Naive thymus-derived CD4-positive, alpha-beta T cell (primary cell): Measurements from ENCODE around the gene LUC7L3. TPM values are rescaled to one million over a fixed set of nuclear protein-coding genes. Genes with fewer than 3 reads are reported as not detected.
A peak's percentile ranks its signal among the peaks of the same experiment; 100 is the strongest.

Experiments
- ATAC-seq: fragments of 150-1000 bp; cut with Tn5 transposase; 2 replicates; pipeline ENCODE4 v1.10.0; 2021; ENCODE audit warnings: mild to moderate bottlenecking, moderate library complexity
- CTCF ChIA-PET: fragments of 350-600 bp; sonication (Branson Sonifier 250); formaldehyde crosslinking; loops from one replicate; lab custom pipeline; 2021; ENCODE audit warnings: antibody characterized with exemption; lab: Charles Lee
- POLR2A ChIA-PET: fragments of 350-600 bp; sonication (Branson Sonifier 250); formaldehyde crosslinking; loops from one replicate; lab custom pipeline; 2021; ENCODE audit warnings: antibody characterized with exemption, inconsistent platforms; lab: Charles Lee
- DNase-seq, 9 donors: peaks; one replicate each; pipeline versions ENCODE4 v3.0.0 to v3.0.0-alpha.2; 2020 to 2022; ENCODE audit warnings: mixed read lengths in 1 of 9
- H3K27ac ChIP-seq: one replicate; pipeline ENCODE4 v1.7.0; 2013; ENCODE audit warnings: mild to moderate bottlenecking, low read depth, low read length, moderate library complexity
- H3K27me3 ChIP-seq, 2 donors: one replicate each; pipeline ENCODE4 v1.7.0; 2013; ENCODE audit warnings: low read length in 2 of 2, mild to moderate bottlenecking in 2 of 2, moderate library complexity in 2 of 2; ENCODE audit not compliant: control insufficient read depth in 2 of 2, insufficient read depth in 2 of 2
- H3K36me3 ChIP-seq, 3 experiments: 1 replicate in 2 of 3; 2 replicates in 1 of 3; pipeline ENCODE4 v1.7.0; 2013; ENCODE audit warnings: low read length in 3 of 3, mild to moderate bottlenecking in 3 of 3, moderate library complexity in 1 of 3; ENCODE audit not compliant: insufficient read depth in 3 of 3, control insufficient read depth in 2 of 3
- H3K4me1 ChIP-seq, 2 donors: one replicate each; pipeline ENCODE4 v1.7.0; 2013; ENCODE audit warnings: low read length in 2 of 2, mild to moderate bottlenecking in 2 of 2, moderate library complexity in 1 of 2; ENCODE audit not compliant: control insufficient read depth in 2 of 2, insufficient read depth in 2 of 2
- H3K4me3 ChIP-seq: 2 replicates; pipeline ENCODE4 v1.7.0; 2013; ENCODE audit warnings: mild to moderate bottlenecking, low read length
- H3K9me3 ChIP-seq, 3 experiments: 1 replicate in 2 of 3; 2 replicates in 1 of 3; pipeline ENCODE4 v1.7.0; 2013; ENCODE audit warnings: low read length in 3 of 3; ENCODE audit not compliant: control insufficient read depth in 2 of 3
- H3K27ac Mint-ChIP-seq, 9 donors: one replicate each; pipeline ENCODE4 v1.8.0; 2020 to 2022; ENCODE audit warnings: mixed read lengths in 9 of 9, mild to moderate bottlenecking in 8 of 9, moderate library complexity in 5 of 9, inconsistent platforms in 2 of 9
- H3K27me3 Mint-ChIP-seq, 5 donors: one replicate each; pipeline ENCODE4 v1.8.0; 2021 to 2022; ENCODE audit warnings: mixed read lengths in 5 of 5, mild to moderate bottlenecking in 1 of 5
- H3K36me3 Mint-ChIP-seq, 5 donors: one replicate each; pipeline ENCODE4 v1.8.0; 2020 to 2022; ENCODE audit warnings: mixed read lengths in 5 of 5, mild to moderate bottlenecking in 3 of 5, inconsistent platforms in 1 of 5
- H3K4me1 Mint-ChIP-seq, 7 donors: one replicate each; pipeline ENCODE4 v1.8.0; 2020 to 2022; ENCODE audit warnings: mixed read lengths in 7 of 7, mild to moderate bottlenecking in 3 of 7, inconsistent platforms in 1 of 7
- H3K4me3 Mint-ChIP-seq, 10 donors: one replicate each; pipeline ENCODE4 v1.8.0; 2020 to 2022; ENCODE audit warnings: mild to moderate bottlenecking in 10 of 10, mixed read lengths in 10 of 10, moderate library complexity in 6 of 10, inconsistent platforms in 2 of 10
- H3K9me3 Mint-ChIP-seq, 11 donors: one replicate each; pipeline ENCODE4 v1.8.0; 2020 to 2022; ENCODE audit warnings: mixed read lengths in 11 of 11, mild to moderate bottlenecking in 4 of 11, inconsistent platforms in 1 of 11, moderate library complexity in 1 of 11
- intact Hi-C, 2 donors: fragments of 100-400 bp; cut with micrococcal nuclease; formaldehyde crosslinking; loops; one replicate each; pipeline ENCODE4 v1.15.1; 2023
- polyA plus RNA-seq, 2 donors: library from polyadenylated mRNA; unstranded; fragments of 300-500 nt; fragmentation: Illumina TruSeq; gene quantifications; one replicate each; pipeline ENCODE4 v1.2.3, GENCODE V29; 2021
- total RNA-seq, 6 experiments: library from RNA in 5 of 6; stranded (reverse) in 5 of 6; gene quantifications; 1 replicate in 5 of 6; 2 replicates in 1 of 6; pipeline ENCODE4 v1.2.3 and lab custom pipeline; 2021 to 2026

The LUC7L3 gene
- total and polyA plus RNA-seq, 7 experiments from 2014 or later = 41.8 to 331 (median 145) TPM

GRCh38 chr17:50728112-50728429 lies 8.7 kb downstream of the LUC7L3 start:
- H3K9me3 ChIP-seq = no peaks in the 10 kb centered on the region
- Mint-ChIP-seq H3K36me3 (peaks cover 0 to 9% (median 6%) of the 10 kb centered on the region in 5 donors), H3K27ac (peak overlapping the region in 1 of 9 donors; percentile 33), H3K4me3 (peak overlapping the region in 5 of 10 donors; percentile 40 to 69 (median 51)), H3K4me1 (peaks cover 38 to 87% (median 67%) of the 10 kb centered on the region in 7 donors), H3K27me3 (no peaks in the 10 kb centered on the region), H3K9me3 (no peaks in the 10 kb centered on the region)
- H3K27me3 ChIP-seq = no peaks in the 10 kb centered on the region
- DNase-seq (no peak), ATAC-seq (no peak)
- no peak overlapping the region for H3K27ac ChIP-seq
- H3K36me3 ChIP-seq = peaks cover 0 to 4% (median 2%) of the 10 kb centered on the region in 3 experiments
- no peak overlapping the region for H3K4me3 ChIP-seq
- intact Hi-C loops = no loop called here
- ChIA-PET CTCF (interaction anchor here (0.7 kb wide), 1 partner anchor 33 kb away, joined by 3 read pairs; no protein-coding TSS in a partner anchor), POLR2A (interaction anchor here (0.6 kb wide), 1 partner anchor 21 kb away, joined by 4 read pairs; no protein-coding TSS in a partner anchor)
- H3K4me1 ChIP-seq = peaks cover 53 to 60% of the 10 kb centered on the region in 2 donors

GRCh38 chr17:50728881-50729765 lies 9.7 kb downstream of the LUC7L3 start:
- ChIA-PET POLR2A (no interaction called here), CTCF (no interaction called here)
- ATAC-seq = peak; percentile 17
- Mint-ChIP-seq H3K36me3 (peaks cover 0 to 9% (median 6%) of the 10 kb centered on the region in 5 donors), H3K9me3 (no peaks in the 10 kb centered on the region), H3K27me3 (no peaks in the 10 kb centered on the region), H3K4me1 (peaks cover 35 to 85% (median 65%) of the 10 kb centered on the region in 7 donors), H3K27ac (peak overlapping the region in 2 of 9 donors; percentile 64 to 67), H3K4me3 (peak overlapping the region in 9 of 10 donors; percentile 9 to 57 (median 20))
- no peaks in the 10 kb centered on the region for H3K27me3 ChIP-seq
- no peak overlapping the region for H3K4me3 ChIP-seq
- DNase-seq = no peak
- H3K4me1 ChIP-seq = peaks cover 47 to 50% of the 10 kb centered on the region in 2 donors
- no peaks in the 10 kb centered on the region for H3K9me3 ChIP-seq
- H3K36me3 ChIP-seq = peaks cover 0 to 4% (median 2%) of the 10 kb centered on the region in 3 experiments
- no peak overlapping the region for H3K27ac ChIP-seq
- intact Hi-C loops = no loop called here

GRCh38 chr17:50731575-50732460 lies 12.4 kb downstream of the LUC7L3 start:
- peak; percentile 36 for ATAC-seq
- no peak for DNase-seq
- Histone ChIP-seq H3K4me3 (no peak overlapping the region), H3K9me3 (no peaks in the 10 kb centered on the region), H3K4me1 (peaks cover 33 to 40% of the 10 kb centered on the region in 2 donors), H3K27ac (no peak overlapping the region), H3K27me3 (no peaks in the 10 kb centered on the region), H3K36me3 (peaks cover 0 to 4% (median 2%) of the 10 kb centered on the region in 3 experiments)
- ChIA-PET CTCF (no interaction called here), POLR2A (interaction anchor here (1.1 kb wide), 1 partner anchor 11 kb away, joined by 4 read pairs; no protein-coding TSS in a partner anchor)
- Mint-ChIP-seq H3K4me3 (peak overlapping the region in 6 of 10 donors; percentile 7 to 61 (median 16)), H3K36me3 (peaks cover 0 to 9% (median 6%) of the 10 kb centered on the region in 5 donors), H3K9me3 (no peaks in the 10 kb centered on the region), H3K27me3 (no peaks in the 10 kb centered on the region), H3K27ac (peak overlapping the region in 7 of 9 donors; percentile 20 to 68 (median 39)), H3K4me1 (peaks cover 43 to 90% (median 71%) of the 10 kb centered on the region in 7 donors)
- intact Hi-C loops = no loop called here

- peaks cover 39 to 82% (median 62%) of the 10 kb centered on the region in 7 donors for H3K4me1 Mint-ChIP-seq
- Histone ChIP-seq H3K4me3 (no peak overlapping the region), H3K27ac (no peak overlapping the region), H3K4me1 (peaks cover 12 to 20% of the 10 kb centered on the region in 2 donors), H3K27me3 (no peaks in the 10 kb centered on the region), H3K9me3 (no peaks in the 10 kb centered on the region), H3K36me3 (peaks cover 0 to 30% (median 3%) of the 10 kb centered on the region in 3 experiments)
- H3K27ac Mint-ChIP-seq = peak overlapping the region in 6 of 9 donors; percentile 14 to 89 (median 54)
- no peaks in the 10 kb centered on the region for H3K27me3 Mint-ChIP-seq
- intact Hi-C loops = no loop called here
- H3K36me3 Mint-ChIP-seq = peaks cover 0 to 28% (median 16%) of the 10 kb centered on the region in 5 donors
- H3K9me3 Mint-ChIP-seq = no peaks in the 10 kb centered on the region
- peak overlapping the region in 3 of 10 donors; percentile 4 to 33 (median 29) for H3K4me3 Mint-ChIP-seq
- ChIA-PET CTCF (no interaction called here), POLR2A (interaction anchor here (1.9 kb wide), 1 partner anchor 14 kb away, joined by 5 read pairs; no protein-coding TSS in a partner anchor)
- DNase-seq = no peak
- ATAC-seq = no peak
These were observed 15.9 kb downstream of the LUC7L3 start for GRCh38 chr17:50735287-50735686.

- no peaks in the 10 kb centered on the region for H3K9me3 Mint-ChIP-seq
- H3K27me3 Mint-ChIP-seq = no peaks in the 10 kb centered on the region
- peaks cover 0 to 45% (median 21%) of the 10 kb centered on the region in 5 donors for H3K36me3 Mint-ChIP-seq
- Histone ChIP-seq H3K4me3 (no peak overlapping the region), H3K4me1 (peaks cover 5 to 8% of the 10 kb centered on the region in 2 donors), H3K36me3 (peaks cover 10 to 49% (median 11%) of the 10 kb centered on the region in 3 experiments), H3K9me3 (no peaks in the 10 kb centered on the region), H3K27ac (no peak overlapping the region), H3K27me3 (no peaks in the 10 kb centered on the region)
- DNase-seq (no peak), ATAC-seq (no peak)
- intact Hi-C loops = loop anchor here in 1 of 2 donors (2.0 kb wide), 1 partner anchor 16 kb away; no protein-coding TSS in a partner anchor
- no peak overlapping the region for H3K4me3 Mint-ChIP-seq
- ChIA-PET CTCF (no interaction called here), POLR2A (no interaction called here)
- H3K4me1 Mint-ChIP-seq = peaks cover 28 to 63% (median 47%) of the 10 kb centered on the region in 7 donors
- H3K27ac Mint-ChIP-seq = peak overlapping the region in 6 of 9 donors; percentile 2 to 82 (median 54)
These were observed 17.8 kb downstream of the LUC7L3 start for GRCh38 chr17:50737118-50737698.

GRCh38 chr17:50739098-50739497 lies 19.7 kb downstream of the LUC7L3 start:
- Histone ChIP-seq H3K4me1 (peaks cover 0 to 5% of the 10 kb centered on the region in 2 donors), H3K27me3 (no peaks in the 10 kb centered on the region), H3K9me3 (no peaks in the 10 kb centered on the region), H3K4me3 (no peak overlapping the region), H3K36me3 (peaks cover 22 to 68% (median 24%) of the 10 kb centered on the region in 3 experiments), H3K27ac (no peak overlapping the region)
- no peaks in the 10 kb centered on the region for H3K27me3 Mint-ChIP-seq
- no peak for ATAC-seq
- ChIA-PET CTCF (no interaction called here), POLR2A (no interaction called here)
- H3K9me3 Mint-ChIP-seq = no peaks in the 10 kb centered on the region
- intact Hi-C loops = no loop called here
- no peak overlapping the region for H3K4me3 Mint-ChIP-seq
- H3K27ac Mint-ChIP-seq = peak overlapping the region in 7 of 9 donors; percentile 21 to 61 (median 38)
- H3K4me1 Mint-ChIP-seq = peaks cover 21 to 48% (median 40%) of the 10 kb centered on the region in 7 donors
- DNase-seq = no peak
- H3K36me3 Mint-ChIP-seq = peaks cover 0 to 57% (median 31%) of the 10 kb centered on the region in 5 donors
